HG02642 (cell line): ENCODE measurements around the gene CX3CL1.
"Not testable (repeated sequence)": the region's sequence is repeated elsewhere in the genome, so short reads cannot be mapped to it uniquely, and the experiment has no call there.

Experiments
- ATAC-seq: cut with Tn5 transposase; IDR thresholded peaks from one replicate; pipeline ENCODE4 v1.9.1; 2021; ENCODE audit warnings: mild to moderate bottlenecking; ENCODE audit not compliant: unreplicated experiment, poor library complexity

Gene CX3CL1

GRCh38 chr16:57372372-57373116 is at the start of gene CX3CL1:
Gene CX3CL1 (plus strand): TSS chr16:57372490. CDS start chr16:57372569, 79 bp downstream.
- ATAC-seq = no peak

- no peak for ATAC-seq
These were observed 47.5 kb upstream of the CX3CL1 start for GRCh38 chr16:57324749-57325148.

- ATAC-seq = no peak
These were observed 46.8 kb upstream of the CX3CL1 start for GRCh38 chr16:57325458-57325857.

- ATAC-seq = no peak
These were observed 42.5 kb upstream of the CX3CL1 start for GRCh38 chr16:57329718-57330327.

GRCh38 chr16:57331355-57331754 is 40.9 kb upstream of the CX3CL1 start:
- no peak for ATAC-seq

- ATAC-seq = no peak
These were observed 38.9 kb upstream of the CX3CL1 start for GRCh38 chr16:57333402-57333801.

- ATAC-seq = no peak
These were observed 36.9 kb upstream of the CX3CL1 start for GRCh38 chr16:57335366-57335765.

GRCh38 chr16:57341062-57341440 is 31.2 kb upstream of the CX3CL1 start:
- no peak for ATAC-seq

- no peak for ATAC-seq
These were observed 30.6 kb upstream of the CX3CL1 start for GRCh38 chr16:57341441-57342303.

GRCh38 chr16:57342606-57343005 is 29.7 kb upstream of the CX3CL1 start:
- not testable (repeated sequence) for ATAC-seq

GRCh38 chr16:57343221-57343620 is 29.1 kb upstream of the CX3CL1 start:
- ATAC-seq = no peak

- not testable (repeated sequence) for ATAC-seq
These were observed 28.2 kb upstream of the CX3CL1 start for GRCh38 chr16:57344094-57344493.

- no peak for ATAC-seq
These were observed 27.3 kb upstream of the CX3CL1 start for GRCh38 chr16:57345021-57345420.

GRCh38 chr16:57345666-57346204 is 26.6 kb upstream of the CX3CL1 start:
- no peak for ATAC-seq

- ATAC-seq = no peak
These were observed 24.4 kb upstream of the CX3CL1 start for GRCh38 chr16:57347858-57348257.

- no peak for ATAC-seq
These were observed 24.0 kb upstream of the CX3CL1 start for GRCh38 chr16:57348327-57348726.

GRCh38 chr16:57349212-57350031 is 22.9 kb upstream of the CX3CL1 start:
- peak; percentile 90 for ATAC-seq

- ATAC-seq = no peak
These were observed 19.6 kb upstream of the CX3CL1 start for GRCh38 chr16:57352636-57353047.

- ATAC-seq = no peak
These were observed 18.0 kb upstream of the CX3CL1 start for GRCh38 chr16:57354311-57354710.

GRCh38 chr16:57355898-57356414 is 16.3 kb upstream of the CX3CL1 start:
- no peak for ATAC-seq
